ENCODE results near the gene BAG3. TPM values are rescaled to one million over a fixed set of nuclear protein-coding genes. Genes with fewer than 3 reads are reported as not detected.

Gene BAG3
- total RNA-seq, 1 donor from 2014 or later: 2.3 TPM

DNA sequence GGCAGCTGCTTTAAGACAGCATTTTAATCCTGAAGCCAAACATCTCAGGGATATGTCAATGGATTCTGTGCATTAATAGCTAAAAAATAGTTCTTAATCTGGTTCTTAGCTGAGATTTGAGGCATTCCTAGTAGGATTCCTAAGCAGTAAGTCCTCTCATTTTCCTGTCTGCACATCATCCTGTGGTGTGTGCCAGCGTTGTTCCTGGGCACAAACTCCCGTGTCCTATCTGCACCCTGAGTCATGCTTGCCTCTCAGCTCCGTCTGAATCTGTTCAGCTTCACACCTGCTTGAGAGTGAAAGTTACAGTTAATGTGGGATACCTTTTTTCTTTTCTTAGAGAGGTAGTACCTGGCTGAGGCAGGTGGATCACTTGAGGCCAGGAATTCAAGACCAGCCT, 19.5 kb downstream of the BAG3 start:
- Histone ChIP-seq H3K9me3 (ENCODE audit: low read depth) (no peaks in the 10 kb centered on the region), H3K4me1 (peaks cover 22% of the 10 kb centered on the region), H3K79me2 (ENCODE audit: low read depth) (peaks cover 13% of the 10 kb centered on the region), H2AFZ (replicated peaks) (no peak overlapping the region), H3K4me2 (no peak overlapping the region), H4K20me1 (ENCODE audit: low read depth) (peaks cover 13% of the 10 kb centered on the region), H3K9ac (no peak overlapping the region), H3F3A (ENCODE audit: low read depth) (peaks cover 8% of the 10 kb centered on the region), H3K4me3 (no peak overlapping the region), H3K36me3 (no peaks in the 10 kb centered on the region), H3K27me3 (no peaks in the 10 kb centered on the region), H3K27ac (no peak overlapping the region)
- TF ChIP-seq EZH2 (IDR thresholded peaks at IDR 0.05) (no peak), EZH2phosphoT487 (IDR thresholded peaks at IDR 0.05) (no peak), CTCF (IDR thresholded peaks at IDR 0.05) (no peak)
- no peak overlapping the region for H3K4me3 Mint-ChIP-seq
- peaks cover 38% of the 10 kb centered on the region for H3K4me1 Mint-ChIP-seq
- no peak for DNase-seq (ENCODE audit: low spot score)
- H3K27ac Mint-ChIP-seq: no peak overlapping the region
- peaks cover 7% of the 10 kb centered on the region for H3K27me3 Mint-ChIP-seq (ENCODE audit: insufficient read depth, low read depth)
- H3K9me3 Mint-ChIP-seq: no peaks in the 10 kb centered on the region
- peaks cover 36% of the 10 kb centered on the region for H3K36me3 Mint-ChIP-seq

GRCh38 chr10:119671381-119671780, 20.2 kb downstream of the BAG3 start:
- Histone ChIP-seq H3K27ac (no peak overlapping the region), H3K9me3 (ENCODE audit: low read depth) (no peaks in the 10 kb centered on the region), H3K4me3 (no peak overlapping the region), H3F3A (ENCODE audit: low read depth) (peaks cover 8% of the 10 kb centered on the region), H2AFZ (replicated peaks) (no peak overlapping the region), H3K4me1 (peaks cover 22% of the 10 kb centered on the region), H3K36me3 (no peaks in the 10 kb centered on the region), H3K79me2 (ENCODE audit: low read depth) (peaks cover 8% of the 10 kb centered on the region), H4K20me1 (ENCODE audit: low read depth) (peaks cover 13% of the 10 kb centered on the region), H3K27me3 (no peaks in the 10 kb centered on the region), H3K4me2 (no peak overlapping the region), H3K9ac (no peak overlapping the region)
- peaks cover 31% of the 10 kb centered on the region for H3K36me3 Mint-ChIP-seq
- DNase-seq (ENCODE audit: low spot score): no peak
- H3K9me3 Mint-ChIP-seq: no peaks in the 10 kb centered on the region
- no peak overlapping the region for H3K4me3 Mint-ChIP-seq
- TF ChIP-seq EZH2 (IDR thresholded peaks at IDR 0.05) (no peak), CTCF (IDR thresholded peaks at IDR 0.05) (no peak), EZH2phosphoT487 (IDR thresholded peaks at IDR 0.05) (no peak)
- H3K27ac Mint-ChIP-seq: no peak overlapping the region
- peaks cover 32% of the 10 kb centered on the region for H3K4me1 Mint-ChIP-seq
- peaks cover 4% of the 10 kb centered on the region for H3K27me3 Mint-ChIP-seq (ENCODE audit: insufficient read depth, low read depth)

GRCh38 chr10:119672291-119672690, 21.1 kb downstream of the BAG3 start:
- peaks cover 25% of the 10 kb centered on the region for H3K4me1 Mint-ChIP-seq
- Histone ChIP-seq H4K20me1 (ENCODE audit: low read depth) (peaks cover 13% of the 10 kb centered on the region), H3K79me2 (ENCODE audit: low read depth) (no peaks in the 10 kb centered on the region), H3K9ac (no peak overlapping the region), H3F3A (ENCODE audit: low read depth) (peaks cover 6% of the 10 kb centered on the region), H2AFZ (replicated peaks) (no peak overlapping the region), H3K4me3 (no peak overlapping the region), H3K4me2 (no peak overlapping the region), H3K9me3 (ENCODE audit: low read depth) (no peaks in the 10 kb centered on the region), H3K4me1 (peaks cover 19% of the 10 kb centered on the region), H3K27ac (no peak overlapping the region), H3K27me3 (no peaks in the 10 kb centered on the region), H3K36me3 (no peaks in the 10 kb centered on the region)
- H3K36me3 Mint-ChIP-seq: peaks cover 35% of the 10 kb centered on the region
- TF ChIP-seq EZH2 (IDR thresholded peaks at IDR 0.05) (no peak), EZH2phosphoT487 (IDR thresholded peaks at IDR 0.05) (no peak), CTCF (IDR thresholded peaks at IDR 0.05) (no peak)
- no peaks in the 10 kb centered on the region for H3K9me3 Mint-ChIP-seq
- DNase-seq (ENCODE audit: low spot score): no peak
- H3K27ac Mint-ChIP-seq: no peak overlapping the region
- no peak overlapping the region for H3K4me3 Mint-ChIP-seq
- peaks cover 3% of the 10 kb centered on the region for H3K27me3 Mint-ChIP-seq (ENCODE audit: insufficient read depth, low read depth)
